GM19372 (cell line): ENCODE results near the gene ZNF296.

Experiments used
- ATAC-seq: cut with Tn5 transposase; IDR thresholded peaks from one replicate; pipeline ENCODE4 v1.9.1; 2021; ENCODE audit warnings: mild to moderate bottlenecking, low read depth, moderate library complexity; ENCODE audit not compliant: unreplicated experiment

Gene ZNF296

GRCh38 chr19:45032421-45032820 is 43.9 kb downstream of the ZNF296 start:
- no peak for ATAC-seq

- no peak for ATAC-seq
These were observed 45.5 kb downstream of the ZNF296 start for GRCh38 chr19:45030825-45031224.

- ATAC-seq = no peak
These were observed 48.9 kb downstream of the ZNF296 start for GRCh38 chr19:45027371-45027770.

- ATAC-seq = no peak
These were observed 51.0 kb downstream of the ZNF296 start for GRCh38 chr19:45025264-45025663.

- no peak for ATAC-seq
These were observed 53.2 kb downstream of the ZNF296 start for GRCh38 chr19:45023048-45023447.

GRCh38 chr19:45021971-45022370 is 54.3 kb downstream of the ZNF296 start:
- no peak for ATAC-seq
